WERI-Rb-1 (cell line): ENCODE measurements around the gene STK32C.
A peak's percentile ranks its signal among the peaks of the same experiment; 100 is the strongest.

Experiments used
- DNase-seq: peaks from one replicate; pipeline ENCODE4 v3.0.0-alpha.2; 2020
- H3K27ac ChIP-seq: fragments of 250-450 bp; sonication (Bioruptor Pico); 2 replicates; pipeline ENCODE4 v1.5.1; 2020; ENCODE audit warnings: mild to moderate bottlenecking, moderate library complexity
- H3K27me3 ChIP-seq: fragments of 250-450 bp; sonication (Bioruptor Pico); 2 replicates; pipeline ENCODE4 v1.5.1; 2021; ENCODE audit warnings: mild to moderate bottlenecking, low read depth, moderate library complexity; ENCODE audit not compliant: insufficient read depth, severe bottlenecking
- H3K36me3 ChIP-seq: fragments of 250-450 bp; sonication (Bioruptor Pico); 2 replicates; pipeline ENCODE4 v1.5.1; 2020; ENCODE audit warnings: mild to moderate bottlenecking, moderate library complexity
- H3K4me3 ChIP-seq: 2 replicates; pipeline ENCODE4 v1.5.1; 2011; ENCODE audit warnings: low read depth, mild to moderate bottlenecking, control low read depth, low read length
- H3K9me3 ChIP-seq: fragments of 250-450 bp; sonication (Bioruptor Pico); 2 replicates; pipeline ENCODE4 v1.5.1; 2021; ENCODE audit warnings: mild to moderate bottlenecking, moderate library complexity; ENCODE audit not compliant: severe bottlenecking
- CTCF ChIP-seq: IDR thresholded peaks from 2 replicates; pipeline ENCODE4 v1.5.1; 2011; ENCODE audit warnings: low read depth, mild to moderate bottlenecking, control low read depth, inconsistent platforms, low read length

The STK32C gene

GRCh38 chr10:132175907-132176581, 131.7 kb downstream of the STK32C start:
- Histone ChIP-seq H3K4me3 (no peak overlapping the region), H3K36me3 (no peaks in the 10 kb centered on the region), H3K27ac (no peak overlapping the region), H3K9me3 (no peaks in the 10 kb centered on the region), H3K27me3 (no peaks in the 10 kb centered on the region)
- DNase-seq, result peak; percentile 62
- no peak for TF ChIP-seq CTCF

- no peak overlapping the region for H3K4me3 ChIP-seq
- TF ChIP-seq CTCF, result no peak
- H3K27me3 ChIP-seq, result no peaks in the 10 kb centered on the region
- DNase-seq, result no peak
- H3K9me3 ChIP-seq, result no peaks in the 10 kb centered on the region
- H3K36me3 ChIP-seq, result no peaks in the 10 kb centered on the region
- H3K27ac ChIP-seq, result no peak overlapping the region
These were observed 132.3 kb downstream of the STK32C start for GRCh38 chr10:132175408-132175807.

- TF ChIP-seq CTCF, result no peak
- Histone ChIP-seq H3K27ac (no peak overlapping the region), H3K27me3 (no peaks in the 10 kb centered on the region), H3K36me3 (no peaks in the 10 kb centered on the region), H3K9me3 (no peaks in the 10 kb centered on the region), H3K4me3 (no peak overlapping the region)
- DNase-seq, result no peak
These were observed 133.5 kb downstream of the STK32C start for GRCh38 chr10:132174237-132174636.

GRCh38 chr10:132173185-132173584, 134.6 kb downstream of the STK32C start:
- TF ChIP-seq CTCF, result no peak
- no peak for DNase-seq
- no peaks in the 10 kb centered on the region for H3K27me3 ChIP-seq

GRCh38 chr10:132172091-132173066, 135.4 kb downstream of the STK32C start:
- H3K27ac ChIP-seq, result no peak overlapping the region
- TF ChIP-seq CTCF, result no peak
- no peaks in the 10 kb centered on the region for H3K9me3 ChIP-seq
- no peaks in the 10 kb centered on the region for H3K36me3 ChIP-seq
- no peak for DNase-seq
- no peak overlapping the region for H3K4me3 ChIP-seq
- H3K27me3 ChIP-seq, result no peaks in the 10 kb centered on the region

More at GRCh38 chr10:132173185-132173584, 134.6 kb downstream of the STK32C start:
- Histone ChIP-seq H3K27ac (no peak overlapping the region), H3K36me3 (no peaks in the 10 kb centered on the region), H3K9me3 (no peaks in the 10 kb centered on the region), H3K4me3 (no peak overlapping the region)
